PFSK-1 (cell line): ENCODE data around the gene XPR1.

Experiments
- FOXP2 ChIP-seq: optimal IDR thresholded peaks from 2 replicates; pipeline ENCODE3; 2011; ENCODE audit warnings: borderline replicate concordance, control low read depth, inconsistent platforms; ENCODE audit not compliant: insufficient read depth; ENCODE audit errors: extremely low read length, extremely low read depth
- POLR2AphosphoS5 ChIP-seq: IDR thresholded peaks from 2 replicates; pipeline ENCODE4 v1.6.1; 2012; ENCODE audit warnings: low read depth, mild to moderate bottlenecking, control low read depth, low read length, moderate library complexity
- SIN3A ChIP-seq: IDR thresholded peaks from 2 replicates; pipeline ENCODE4 v1.6.1; 2012; ENCODE audit warnings: mild to moderate bottlenecking, low read length, moderate library complexity, borderline replicate concordance; ENCODE audit not compliant: insufficient read depth
- TAF1 ChIP-seq: IDR thresholded peaks from 2 replicates; pipeline ENCODE4 v1.6.1; 2012; ENCODE audit warnings: low read length, control low read depth, borderline replicate concordance; ENCODE audit not compliant: insufficient read depth
- TF ChIP-seq, protein P1 (sequence below), 2 experiments: IDR thresholded peaks; 2 replicates each; pipeline versions ENCODE4 v1.6.1 to v1.8.0; 2011 to 2012; ENCODE audit warnings: low read depth in 2 of 2, low read length in 2 of 2, control low read depth in 1 of 2, inconsistent platforms in 1 of 2, mild to moderate bottlenecking in 1 of 2, moderate library complexity in 1 of 2; ENCODE audit not compliant: insufficient read depth in 1 of 2

XPR1 gene

DNA sequence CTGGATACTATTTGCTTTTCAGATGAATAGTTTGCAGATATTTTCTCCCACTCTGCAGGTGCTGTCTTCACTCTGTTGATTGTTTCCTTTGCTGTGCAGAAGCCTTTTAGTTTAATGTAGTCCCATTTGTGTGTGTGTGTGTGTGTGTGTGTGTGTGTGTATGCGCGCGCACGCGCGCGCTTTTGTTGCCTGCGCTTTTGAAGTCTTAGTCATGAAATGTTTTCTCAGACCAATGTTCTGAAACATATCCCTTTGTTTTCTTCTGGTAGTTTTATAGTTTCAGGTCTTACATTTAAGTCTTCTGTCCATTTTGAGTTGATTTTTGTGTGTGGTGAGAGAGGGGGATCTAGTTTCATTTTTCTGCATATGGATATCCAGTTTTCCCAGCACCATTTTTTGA is 63.5 kb downstream of the XPR1 start:
- TF ChIP-seq, protein P1, sequence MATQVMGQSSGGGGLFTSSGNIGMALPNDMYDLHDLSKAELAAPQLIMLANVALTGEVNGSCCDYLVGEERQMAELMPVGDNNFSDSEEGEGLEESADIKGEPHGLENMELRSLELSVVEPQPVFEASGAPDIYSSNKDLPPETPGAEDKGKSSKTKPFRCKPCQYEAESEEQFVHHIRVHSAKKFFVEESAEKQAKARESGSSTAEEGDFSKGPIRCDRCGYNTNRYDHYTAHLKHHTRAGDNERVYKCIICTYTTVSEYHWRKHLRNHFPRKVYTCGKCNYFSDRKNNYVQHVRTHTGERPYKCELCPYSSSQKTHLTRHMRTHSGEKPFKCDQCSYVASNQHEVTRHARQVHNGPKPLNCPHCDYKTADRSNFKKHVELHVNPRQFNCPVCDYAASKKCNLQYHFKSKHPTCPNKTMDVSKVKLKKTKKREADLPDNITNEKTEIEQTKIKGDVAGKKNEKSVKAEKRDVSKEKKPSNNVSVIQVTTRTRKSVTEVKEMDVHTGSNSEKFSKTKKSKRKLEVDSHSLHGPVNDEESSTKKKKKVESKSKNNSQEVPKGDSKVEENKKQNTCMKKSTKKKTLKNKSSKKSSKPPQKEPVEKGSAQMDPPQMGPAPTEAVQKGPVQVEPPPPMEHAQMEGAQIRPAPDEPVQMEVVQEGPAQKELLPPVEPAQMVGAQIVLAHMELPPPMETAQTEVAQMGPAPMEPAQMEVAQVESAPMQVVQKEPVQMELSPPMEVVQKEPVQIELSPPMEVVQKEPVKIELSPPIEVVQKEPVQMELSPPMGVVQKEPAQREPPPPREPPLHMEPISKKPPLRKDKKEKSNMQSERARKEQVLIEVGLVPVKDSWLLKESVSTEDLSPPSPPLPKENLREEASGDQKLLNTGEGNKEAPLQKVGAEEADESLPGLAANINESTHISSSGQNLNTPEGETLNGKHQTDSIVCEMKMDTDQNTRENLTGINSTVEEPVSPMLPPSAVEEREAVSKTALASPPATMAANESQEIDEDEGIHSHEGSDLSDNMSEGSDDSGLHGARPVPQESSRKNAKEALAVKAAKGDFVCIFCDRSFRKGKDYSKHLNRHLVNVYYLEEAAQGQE (IDR thresholded peaks at IDR 0.05; ENCODE audit: insufficient read depth in 1 of 2, low read depth in 2 of 2, low read length in 2 of 2) = no peak
- TF ChIP-seq TAF1 (no peak), FOXP2 (no peak), SIN3A (no peak), POLR2AphosphoS5 (no peak)

DNA sequence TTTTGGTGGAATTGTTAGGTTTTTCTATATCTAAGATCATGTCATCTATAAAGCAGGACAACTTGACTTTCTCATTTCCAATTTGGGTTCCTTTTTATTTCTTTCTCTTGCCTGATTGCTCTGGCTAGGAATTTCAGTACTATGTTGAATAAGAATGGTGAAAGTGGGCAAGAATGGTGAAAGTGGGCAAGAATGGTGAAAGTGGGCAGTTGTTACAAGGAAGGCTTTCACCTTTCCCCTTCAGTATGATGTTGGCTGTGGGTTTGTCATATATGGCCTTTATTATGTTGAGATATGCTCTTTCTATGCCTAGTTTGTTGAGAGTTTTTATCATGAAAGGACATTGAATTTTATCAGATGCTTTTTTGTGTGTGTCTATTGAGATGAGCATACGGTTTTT is 64.5 kb downstream of the XPR1 start:
- TF ChIP-seq SIN3A = no peak
- TF ChIP-seq POLR2AphosphoS5 = no peak
- no peak for TF ChIP-seq TAF1
- no peak for TF ChIP-seq FOXP2

DNA sequence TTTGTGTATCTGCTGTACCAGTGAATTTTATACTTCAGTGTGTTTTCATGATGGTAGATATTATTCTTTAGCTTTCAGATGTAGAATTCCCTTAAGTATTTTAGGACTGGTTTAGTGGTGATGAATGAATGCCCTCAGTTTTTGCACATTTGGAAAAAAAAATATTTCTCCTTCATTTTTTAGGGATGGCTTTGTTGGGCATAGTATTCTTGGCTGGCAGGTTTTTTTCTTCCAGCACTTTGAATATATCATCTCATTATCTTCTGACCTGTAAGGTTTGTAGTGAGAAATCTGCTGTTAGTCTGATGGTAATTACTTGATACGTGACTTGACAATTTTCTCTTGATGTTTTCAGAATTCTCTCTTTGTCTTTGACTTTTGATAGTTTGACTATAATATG is 66.8 kb downstream of the XPR1 start:
- TF ChIP-seq POLR2AphosphoS5 (no peak), FOXP2 (no peak), SIN3A (no peak), TAF1 (no peak)
- TF ChIP-seq, protein P1 (IDR thresholded peaks at IDR 0.05; ENCODE audit: insufficient read depth in 1 of 2, low read depth in 2 of 2, low read length in 2 of 2) = no peak

DNA sequence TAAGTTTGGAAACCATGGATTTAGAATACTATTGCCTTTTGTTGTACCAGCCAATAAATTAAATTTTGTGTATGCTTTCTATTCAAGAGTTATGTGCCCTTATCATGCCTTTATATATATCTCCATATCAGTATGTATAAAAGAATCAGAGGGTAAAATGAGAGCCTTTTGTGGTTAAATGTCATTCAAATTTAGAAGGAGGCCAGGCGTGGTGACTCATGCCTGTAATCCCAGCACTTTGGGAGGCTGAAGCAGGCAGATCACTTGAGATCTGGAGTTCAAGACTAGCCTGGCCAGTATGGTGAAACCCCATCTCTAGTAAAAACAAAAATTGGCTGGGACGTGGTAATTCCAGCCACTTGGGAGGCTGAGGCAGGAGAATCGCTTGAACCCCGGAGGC is 88.9 kb downstream of the XPR1 start:
- no peak for TF ChIP-seq FOXP2
- TF ChIP-seq TAF1 = no peak
- TF ChIP-seq, protein P1 (IDR thresholded peaks at IDR 0.05; ENCODE audit: insufficient read depth in 1 of 2, low read depth in 2 of 2, low read length in 2 of 2) = no peak
- TF ChIP-seq SIN3A = no peak
- no peak for TF ChIP-seq POLR2AphosphoS5

DNA sequence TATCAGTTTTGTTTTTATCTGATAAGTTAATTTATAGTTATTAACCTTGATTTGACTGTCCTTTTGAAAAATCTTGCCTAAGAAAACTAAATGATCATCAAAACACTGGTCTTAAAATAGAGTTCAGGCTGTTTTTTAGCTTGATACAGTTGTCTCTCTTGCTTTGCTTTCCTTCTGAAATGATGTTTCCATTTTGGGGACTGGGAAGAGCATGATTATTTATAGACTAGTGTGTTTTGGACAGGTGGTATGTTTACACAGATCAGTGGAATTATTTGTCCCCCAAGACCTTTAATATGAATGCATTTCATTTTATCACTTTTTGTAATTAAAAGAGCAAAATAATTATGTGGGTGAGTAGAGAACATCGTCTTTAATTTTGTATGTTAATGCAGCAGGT is 90.8 kb downstream of the XPR1 start:
- TF ChIP-seq POLR2AphosphoS5 (no peak), FOXP2 (no peak), TAF1 (no peak), SIN3A (no peak)
- TF ChIP-seq, protein P1 (IDR thresholded peaks at IDR 0.05; ENCODE audit: insufficient read depth in 1 of 2, low read depth in 2 of 2, low read length in 2 of 2) = no peak
